GM12878 (cell line): ENCODE results near the gene SHISA9.

ENCODE experiments used
- CTCF ChIP-seq, 3 experiments: IDR thresholded peaks in 2 of 3; conservative IDR thresholded peaks in 1 of 3; 2 replicates each; pipeline ENCODE4 v1.5.1; 2011; ENCODE audit warnings: low read depth in 3 of 3, low read length in 3 of 3, mild to moderate bottlenecking in 3 of 3, control low read depth in 2 of 3, moderate library complexity in 2 of 3, inconsistent platforms in 1 of 3, mixed read lengths in 1 of 3; ENCODE audit not compliant: control insufficient read depth in 2 of 3, insufficient read depth in 1 of 3; ENCODE audit errors: extremely low read depth in 1 of 3
- ESRRA ChIP-seq: IDR thresholded peaks from 2 replicates; pipeline ENCODE4 v1.6.1; 2012; ENCODE audit warnings: mild to moderate bottlenecking, low read length, improper control_type of control experiment
- HDAC2 ChIP-seq: fragments of 200-600 bp; sonication (generic); IDR thresholded peaks from 2 replicates; pipeline ENCODE4 v1.6.1; 2017
- POLR2A ChIP-seq: IDR thresholded peaks from 2 replicates; pipeline ENCODE4 v1.6.1; 2011; ENCODE audit warnings: low read depth, mild to moderate bottlenecking, low read length
- RAD21 ChIP-seq: IDR thresholded peaks from 2 replicates; pipeline ENCODE4 v1.6.1; 2011; ENCODE audit warnings: mild to moderate bottlenecking, low read depth, low read length, moderate library complexity; ENCODE audit not compliant: insufficient read depth
- RAD51 ChIP-seq: fragments of 450-650 bp; IDR thresholded peaks from 2 replicates; pipeline ENCODE4 v1.6.1; 2016; ENCODE audit warnings: moderate library complexity, mild to moderate bottlenecking, inconsistent platforms
- REST ChIP-seq: IDR thresholded peaks from 2 replicates; pipeline ENCODE4 v1.6.1; 2012; ENCODE audit warnings: mild to moderate bottlenecking, low read depth, low read length
- SREBF1 ChIP-seq: IDR thresholded peaks from 2 replicates; pipeline ENCODE4 v1.6.1; 2012; ENCODE audit warnings: mild to moderate bottlenecking, low read length
- SRF ChIP-seq, 2 experiments: IDR thresholded peaks; 2 replicates each; pipeline ENCODE4 v1.6.1; 2011; ENCODE audit warnings: low read depth in 2 of 2, low read length in 2 of 2, mild to moderate bottlenecking in 1 of 2, moderate library complexity in 1 of 2
- USF1 ChIP-seq: IDR thresholded peaks from 2 replicates; pipeline ENCODE4 v1.6.1; 2011; ENCODE audit warnings: borderline replicate concordance, low read depth, mild to moderate bottlenecking, moderate library complexity, mixed read lengths, low read length; ENCODE audit not compliant: insufficient read depth; ENCODE audit errors: extremely low read length
- USF2 ChIP-seq: IDR thresholded peaks from 2 replicates; pipeline ENCODE4 v1.6.1; 2011; ENCODE audit warnings: low read depth, low read length, improper control_type of control experiment, borderline replicate concordance

- TF ChIP-seq CTCF (IDR thresholded peaks at IDR 0.05 in 2 of 3, conservative IDR thresholded peaks at IDR 0.05 in 1 of 3; ENCODE audit: control insufficient read depth in 2 of 3, extremely low read depth in 1 of 3, insufficient read depth in 1 of 3, low read depth in 3 of 3, low read length in 3 of 3) (no peak), RAD51 (no peak), REST (no peak), USF2 (no peak), POLR2A (no peak), ESRRA (no peak), SREBF1 (no peak), SRF (IDR thresholded peaks at IDR 0.05; ENCODE audit: low read depth in 2 of 2, low read length in 2 of 2) (no peak), RAD21 (no peak), USF1 (no peak), HDAC2 (no peak)
Measured at GRCh38 chr16:13039526-13039925, 138.1 kb downstream of the SHISA9 start.
